Fibroblast of villous mesenchyme (primary cell): ENCODE data around the gene TUT4. TPM values are rescaled to one million over a fixed set of nuclear protein-coding genes. Genes with fewer than 3 reads are reported as not detected.
A peak's percentile ranks its signal among the peaks of the same experiment; 100 is the strongest.

Experiments
- DNase-seq: peaks from one replicate; pipeline ENCODE4 v3.0.0-alpha.2; 2010; ENCODE audit warnings: low read depth
- H3K4me3 ChIP-seq: 2 replicates; pipeline ENCODE4 v1.5.1; 2011; ENCODE audit warnings: low read depth, mild to moderate bottlenecking, low read length
- total RNA-seq: library from RNA; depleted of rRNA; stranded (reverse); fragments of >200 nt; gene quantifications from 2 replicates; pipeline ENCODE4 v1.2.3, GENCODE V29; 2012
- TF ChIP-seq, protein P1 (sequence below): IDR thresholded peaks from 2 replicates; pipeline ENCODE4 v1.5.1; 2012; ENCODE audit warnings: low read depth, mild to moderate bottlenecking, low read length; ENCODE audit not compliant: insufficient read depth

The TUT4 gene
- total RNA-seq, 1 donor: 39.7 TPM

DNA sequence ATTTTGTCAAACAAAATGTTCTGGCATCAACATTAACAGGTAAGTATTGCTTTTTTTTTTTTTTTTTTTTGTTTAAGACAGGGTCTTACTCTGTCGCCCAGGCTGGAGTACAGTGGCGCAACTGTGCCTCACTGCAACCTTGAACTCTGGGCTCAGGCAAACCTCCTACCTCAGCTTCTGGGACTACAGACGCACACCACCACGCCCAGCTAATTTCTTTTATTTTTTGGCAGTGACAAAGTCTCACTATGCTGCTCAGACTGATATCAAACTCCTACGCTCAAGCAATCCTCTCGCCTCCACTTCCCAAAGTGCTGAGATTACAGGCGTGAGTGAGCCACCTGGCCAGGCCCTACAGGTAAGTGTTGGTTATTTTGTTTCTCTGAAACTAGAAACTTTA lies 2.4 kb downstream of the TUT4 start:
- TF ChIP-seq, protein P1, sequence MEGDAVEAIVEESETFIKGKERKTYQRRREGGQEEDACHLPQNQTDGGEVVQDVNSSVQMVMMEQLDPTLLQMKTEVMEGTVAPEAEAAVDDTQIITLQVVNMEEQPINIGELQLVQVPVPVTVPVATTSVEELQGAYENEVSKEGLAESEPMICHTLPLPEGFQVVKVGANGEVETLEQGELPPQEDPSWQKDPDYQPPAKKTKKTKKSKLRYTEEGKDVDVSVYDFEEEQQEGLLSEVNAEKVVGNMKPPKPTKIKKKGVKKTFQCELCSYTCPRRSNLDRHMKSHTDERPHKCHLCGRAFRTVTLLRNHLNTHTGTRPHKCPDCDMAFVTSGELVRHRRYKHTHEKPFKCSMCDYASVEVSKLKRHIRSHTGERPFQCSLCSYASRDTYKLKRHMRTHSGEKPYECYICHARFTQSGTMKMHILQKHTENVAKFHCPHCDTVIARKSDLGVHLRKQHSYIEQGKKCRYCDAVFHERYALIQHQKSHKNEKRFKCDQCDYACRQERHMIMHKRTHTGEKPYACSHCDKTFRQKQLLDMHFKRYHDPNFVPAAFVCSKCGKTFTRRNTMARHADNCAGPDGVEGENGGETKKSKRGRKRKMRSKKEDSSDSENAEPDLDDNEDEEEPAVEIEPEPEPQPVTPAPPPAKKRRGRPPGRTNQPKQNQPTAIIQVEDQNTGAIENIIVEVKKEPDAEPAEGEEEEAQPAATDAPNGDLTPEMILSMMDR: no peak

DNA sequence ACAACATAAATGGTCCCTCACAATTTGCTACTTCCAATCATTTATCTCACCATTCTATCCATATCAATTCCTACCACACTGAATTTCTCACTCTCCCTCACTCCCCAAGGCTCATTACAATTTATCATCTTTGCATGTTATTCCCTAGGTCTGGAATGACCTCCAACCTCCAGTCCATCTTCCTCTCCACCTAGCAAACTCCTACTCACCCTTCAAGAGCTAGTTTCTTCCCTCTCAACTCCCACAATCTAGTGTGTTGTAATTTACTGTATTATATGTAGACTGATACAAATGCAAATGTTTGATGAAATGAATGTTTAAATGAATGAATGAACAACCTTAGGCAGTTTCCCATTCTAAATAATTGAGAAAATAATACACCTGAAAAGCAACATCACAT lies 3.6 kb downstream of the TUT4 start:
- TF ChIP-seq, protein P1: no peak
- DNase-seq: no peak
- no peak overlapping the region for H3K4me3 ChIP-seq

More for the DNA sequence above, 2.4 kb downstream of the TUT4 start:
- no peak for DNase-seq
- H3K4me3 ChIP-seq: no peak overlapping the region

DNA sequence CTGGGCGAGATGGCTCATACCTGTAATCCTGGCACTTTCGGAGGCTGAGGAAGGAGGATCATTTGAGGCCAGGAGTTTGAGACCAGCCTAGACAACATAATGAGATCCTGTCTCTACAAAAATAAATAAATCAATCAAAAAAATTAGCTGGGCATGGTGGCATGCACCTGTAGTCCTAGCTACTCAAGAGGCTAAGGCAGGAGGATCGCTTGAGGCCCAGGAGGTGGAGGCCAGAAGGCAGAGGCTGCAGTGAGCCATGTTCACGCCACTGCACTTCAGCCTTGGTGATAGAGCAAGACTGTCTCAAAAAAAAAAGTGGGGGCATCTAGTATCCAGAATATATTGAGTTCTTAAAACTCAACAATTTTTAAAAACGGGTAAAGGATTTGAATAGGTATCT lies 6.0 kb downstream of the TUT4 start:
- no peak overlapping the region for H3K4me3 ChIP-seq
- TF ChIP-seq, protein P1: no peak
- DNase-seq: no peak

DNA sequence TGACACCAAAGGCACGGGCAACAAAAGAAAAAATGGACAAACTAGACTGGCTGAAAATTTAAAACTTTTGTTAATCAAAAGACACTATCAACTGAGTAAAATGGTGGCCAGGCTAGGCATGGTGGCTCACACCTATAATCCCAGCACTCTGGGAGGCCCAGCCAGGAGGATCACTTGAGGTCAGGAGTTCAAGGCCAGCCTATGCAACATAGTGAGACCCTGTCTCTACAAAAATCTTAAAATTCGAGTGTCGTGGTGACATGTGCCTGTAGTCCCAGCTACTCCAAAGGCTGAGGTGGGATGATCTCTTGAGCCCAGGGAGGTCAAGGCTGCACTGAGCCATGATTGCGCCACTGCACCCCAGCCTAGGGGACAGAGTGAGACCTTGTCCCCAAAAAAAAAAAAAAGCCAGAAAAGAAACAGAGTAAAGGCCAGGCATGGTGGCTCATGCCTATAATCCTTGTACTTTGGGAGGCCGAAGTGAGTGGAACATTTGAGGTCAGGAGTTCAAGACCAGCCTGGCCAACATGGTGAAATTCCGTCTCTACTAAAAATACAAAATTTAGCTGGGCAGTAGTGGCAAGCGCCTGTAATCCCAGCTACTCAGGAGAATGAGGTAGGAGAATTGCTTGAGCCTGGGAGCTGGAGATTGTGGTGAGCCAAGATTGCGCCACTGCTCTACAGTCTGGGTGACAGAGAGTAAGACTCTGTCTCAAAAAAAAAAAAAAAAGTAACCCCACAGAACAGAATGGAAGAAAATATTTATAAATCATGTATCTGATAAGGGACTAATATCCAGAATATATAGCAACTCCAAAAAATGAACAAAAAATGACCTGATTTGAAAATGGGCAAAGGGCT lies 8.0 kb downstream of the TUT4 start:
- TF ChIP-seq, protein P1: no peak
- H3K4me3 ChIP-seq: no peak overlapping the region
- peak; percentile 31 for DNase-seq

DNA sequence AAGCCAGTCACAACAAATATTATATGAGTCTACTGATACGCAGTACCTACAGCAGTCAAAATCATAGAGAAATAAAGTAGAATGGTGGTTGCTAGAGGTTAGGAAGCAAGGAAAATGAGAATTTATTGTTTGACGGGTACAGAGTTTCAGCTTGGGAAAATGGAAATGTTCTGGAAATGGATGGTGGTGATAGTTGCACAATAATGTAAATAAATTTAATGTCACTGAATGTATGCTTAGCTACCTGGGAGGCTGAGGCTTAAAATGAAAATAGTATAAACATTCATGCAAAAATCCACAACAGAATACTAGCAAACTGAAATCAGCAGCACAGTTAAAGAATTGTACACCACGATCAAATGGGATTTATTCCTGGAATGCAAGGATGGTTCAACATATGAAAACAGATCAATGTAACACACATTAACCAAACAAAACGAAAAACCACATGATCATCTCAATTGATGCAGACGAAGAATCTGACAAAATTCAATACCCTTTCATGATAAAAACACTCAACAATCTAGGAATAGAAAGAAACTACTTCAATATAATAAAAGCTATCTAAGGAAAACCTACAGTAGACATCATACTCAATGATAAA lies 10.7 kb downstream of the TUT4 start:
- TF ChIP-seq, protein P1: no peak
- no peak overlapping the region for H3K4me3 ChIP-seq
- DNase-seq: no peak

DNA sequence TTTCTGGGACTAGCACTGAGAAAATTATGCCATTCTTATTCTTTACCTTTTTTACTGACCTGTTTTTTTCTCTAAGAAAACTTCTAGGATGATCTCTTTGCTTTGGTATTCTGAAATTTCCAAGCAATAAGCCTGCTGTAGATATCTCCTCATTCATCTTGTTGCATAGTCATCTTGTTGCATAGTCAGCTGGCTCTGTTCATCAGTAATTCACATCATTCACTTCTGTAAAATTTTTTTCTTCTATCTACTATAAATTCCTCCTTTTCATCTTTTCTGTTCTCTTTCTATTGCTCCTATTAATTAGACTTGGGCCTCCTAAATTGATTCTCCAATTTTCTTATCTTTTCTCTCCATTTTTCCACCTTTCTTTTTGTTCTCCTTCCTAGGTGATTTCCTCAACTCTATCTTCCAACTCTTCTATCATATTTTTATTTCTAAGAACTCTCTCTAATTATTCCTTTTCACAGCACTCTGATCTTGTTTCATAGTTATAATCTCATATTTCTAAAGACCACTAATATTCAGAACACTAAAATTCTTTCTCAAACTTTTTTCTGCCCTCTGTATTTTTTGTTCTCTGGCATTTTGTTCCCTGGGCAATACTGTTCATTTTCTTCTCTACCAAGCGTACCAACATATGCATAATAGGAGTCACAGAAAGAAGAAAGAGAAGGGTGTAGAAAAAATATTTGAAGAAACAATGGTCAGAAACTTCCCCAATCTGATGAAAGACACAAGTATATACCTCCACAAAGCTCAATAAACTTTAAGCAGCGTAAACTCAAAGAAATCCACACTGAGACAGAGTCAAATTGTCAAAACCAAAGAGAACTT lies 17.7 kb downstream of the TUT4 start:
- TF ChIP-seq, protein P1: no peak
- H3K4me3 ChIP-seq: no peak overlapping the region
- peak; percentile 25 for DNase-seq
